ENCODE results near the gene SRRM3.

- TF ChIP-seq, protein P1, sequence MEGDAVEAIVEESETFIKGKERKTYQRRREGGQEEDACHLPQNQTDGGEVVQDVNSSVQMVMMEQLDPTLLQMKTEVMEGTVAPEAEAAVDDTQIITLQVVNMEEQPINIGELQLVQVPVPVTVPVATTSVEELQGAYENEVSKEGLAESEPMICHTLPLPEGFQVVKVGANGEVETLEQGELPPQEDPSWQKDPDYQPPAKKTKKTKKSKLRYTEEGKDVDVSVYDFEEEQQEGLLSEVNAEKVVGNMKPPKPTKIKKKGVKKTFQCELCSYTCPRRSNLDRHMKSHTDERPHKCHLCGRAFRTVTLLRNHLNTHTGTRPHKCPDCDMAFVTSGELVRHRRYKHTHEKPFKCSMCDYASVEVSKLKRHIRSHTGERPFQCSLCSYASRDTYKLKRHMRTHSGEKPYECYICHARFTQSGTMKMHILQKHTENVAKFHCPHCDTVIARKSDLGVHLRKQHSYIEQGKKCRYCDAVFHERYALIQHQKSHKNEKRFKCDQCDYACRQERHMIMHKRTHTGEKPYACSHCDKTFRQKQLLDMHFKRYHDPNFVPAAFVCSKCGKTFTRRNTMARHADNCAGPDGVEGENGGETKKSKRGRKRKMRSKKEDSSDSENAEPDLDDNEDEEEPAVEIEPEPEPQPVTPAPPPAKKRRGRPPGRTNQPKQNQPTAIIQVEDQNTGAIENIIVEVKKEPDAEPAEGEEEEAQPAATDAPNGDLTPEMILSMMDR (IDR thresholded peaks at IDR 0.05; ENCODE audit: low read depth, low read length): no peak
- TF ChIP-seq EZH2phosphoT487 (IDR thresholded peaks at IDR 0.05; ENCODE audit: low read depth): no peak
Observed at GRCh38 chr7:76302347-76303201, 100.9 kb downstream of the SRRM3 start, which contains the start of gene HSPB1.
